Thoracic aorta (tissue), 2 donors: Measurements from ENCODE around the gene TMEM269. TPM values are rescaled to one million over a fixed set of nuclear protein-coding genes. Genes with fewer than 3 reads are reported as not detected.

ENCODE experiments used
- ATAC-seq: fragments of 150-250 bp; one replicate; pipeline ENCODE4 v1.8.0; 2017; ENCODE audit warnings: low read depth; ENCODE audit not compliant: insufficient number of reproducible peaks, low FRiP score
- DNase-seq: peaks from one replicate; pipeline ENCODE4 v3.0.0-alpha.2; 2020; ENCODE audit warnings: low spot score
- H3K27ac ChIP-seq, 2 donors: fragments of 200-600 bp; sonication (generic); 1 replicate in 1 of 2; 2 replicates in 1 of 2; pipeline ENCODE4 v1.5.1; 2016; ENCODE audit warnings: mild to moderate bottlenecking in 2 of 2, moderate library complexity in 2 of 2
- H3K27me3 ChIP-seq: fragments of 200-600 bp; sonication (generic); replicated peaks from 2 replicates; pipeline ENCODE4 v1.6.0; 2016; ENCODE audit warnings: mild to moderate bottlenecking; ENCODE audit not compliant: insufficient read depth
- H3K36me3 ChIP-seq: fragments of 200-600 bp; sonication (generic); one replicate; pipeline ENCODE4 v1.5.1; 2016
- H3K4me1 ChIP-seq, 2 donors: fragments of 200-600 bp; sonication (generic); 1 replicate in 1 of 2; 2 replicates in 1 of 2; pipeline versions ENCODE4 v1.5.1 to v1.6.0; 2016; ENCODE audit warnings: low read depth in 2 of 2, mild to moderate bottlenecking in 1 of 2; ENCODE audit not compliant: control insufficient read depth in 1 of 2
- H3K4me3 ChIP-seq: fragments of 200-600 bp; sonication (generic); 2 replicates; pipeline ENCODE4 v1.5.1; 2016; ENCODE audit warnings: mild to moderate bottlenecking
- H3K9me3 ChIP-seq: fragments of 200-600 bp; sonication (generic); 2 replicates; pipeline ENCODE4 v1.5.1; 2016
- total RNA-seq, 2 donors: library from RNA; depleted of rRNA; stranded (reverse); fragments of >200 nt; gene quantifications; one replicate each; pipeline versions ENCODE4 v1.1.0 to v1.2.3, GENCODE V29; 2016
- TF ChIP-seq, protein P1 (sequence below): fragments of 200-600 bp; sonication (generic); IDR thresholded peaks from one replicate; pipeline ENCODE4 v1.5.1; 2019; ENCODE audit warnings: antibody characterized with exemption

Gene TMEM269
- total RNA-seq, 2 donors from 2014 or later, result 0.27 to 0.35 TPM

DNA sequence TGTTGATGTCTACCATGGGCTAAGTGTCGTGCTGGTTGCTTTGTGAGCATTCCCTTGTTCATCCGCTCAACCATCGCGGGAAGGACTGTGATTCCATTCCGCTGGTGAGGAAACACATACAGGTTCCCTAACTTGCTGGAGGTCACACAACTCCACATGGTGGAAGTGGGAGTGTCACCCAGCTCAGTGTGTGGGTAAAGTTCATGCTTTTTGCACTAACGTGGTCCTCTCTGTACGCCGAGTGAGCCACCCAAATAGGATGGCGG lies 40.7 kb upstream of the TMEM269 start:
- no peak for ATAC-seq
- TF ChIP-seq, protein P1, sequence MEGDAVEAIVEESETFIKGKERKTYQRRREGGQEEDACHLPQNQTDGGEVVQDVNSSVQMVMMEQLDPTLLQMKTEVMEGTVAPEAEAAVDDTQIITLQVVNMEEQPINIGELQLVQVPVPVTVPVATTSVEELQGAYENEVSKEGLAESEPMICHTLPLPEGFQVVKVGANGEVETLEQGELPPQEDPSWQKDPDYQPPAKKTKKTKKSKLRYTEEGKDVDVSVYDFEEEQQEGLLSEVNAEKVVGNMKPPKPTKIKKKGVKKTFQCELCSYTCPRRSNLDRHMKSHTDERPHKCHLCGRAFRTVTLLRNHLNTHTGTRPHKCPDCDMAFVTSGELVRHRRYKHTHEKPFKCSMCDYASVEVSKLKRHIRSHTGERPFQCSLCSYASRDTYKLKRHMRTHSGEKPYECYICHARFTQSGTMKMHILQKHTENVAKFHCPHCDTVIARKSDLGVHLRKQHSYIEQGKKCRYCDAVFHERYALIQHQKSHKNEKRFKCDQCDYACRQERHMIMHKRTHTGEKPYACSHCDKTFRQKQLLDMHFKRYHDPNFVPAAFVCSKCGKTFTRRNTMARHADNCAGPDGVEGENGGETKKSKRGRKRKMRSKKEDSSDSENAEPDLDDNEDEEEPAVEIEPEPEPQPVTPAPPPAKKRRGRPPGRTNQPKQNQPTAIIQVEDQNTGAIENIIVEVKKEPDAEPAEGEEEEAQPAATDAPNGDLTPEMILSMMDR, result no peak

DNA sequence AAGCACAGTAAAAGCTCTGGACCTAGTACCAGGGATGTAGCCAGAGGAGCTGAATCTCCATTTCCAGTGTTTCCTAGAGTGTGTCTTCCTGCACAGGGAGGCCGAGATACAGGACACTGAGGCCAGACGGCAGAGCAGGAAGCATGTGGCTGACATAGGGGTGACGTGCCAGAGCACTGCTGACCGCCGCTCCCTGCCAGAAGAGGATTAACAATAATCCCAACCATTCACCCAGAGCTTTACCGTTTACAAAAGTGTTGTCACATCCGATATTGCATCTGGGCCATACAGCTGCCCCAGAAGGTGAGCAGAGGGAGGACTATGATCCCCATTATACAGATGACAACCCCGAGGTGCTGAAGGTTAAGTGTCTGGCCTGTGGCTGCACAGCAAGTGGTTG lies 38.9 kb upstream of the TMEM269 start:
- H3K27ac ChIP-seq, result no peak overlapping the region
- H3K36me3 ChIP-seq, result peaks cover 32% of the 10 kb centered on the region
- ATAC-seq, result no peak

More for the DNA sequence above, 40.7 kb upstream of the TMEM269 start:
- H3K27ac ChIP-seq, result no peak overlapping the region
- H3K27me3 ChIP-seq, result no peaks in the 10 kb centered on the region
- no peaks in the 10 kb centered on the region for H3K9me3 ChIP-seq
- DNase-seq, result no peak
- H3K4me3 ChIP-seq, result no peak overlapping the region
- peaks cover 23% of the 10 kb centered on the region for H3K36me3 ChIP-seq
- H3K4me1 ChIP-seq, result no peaks in the 10 kb centered on the region

GRCh38 chr1:42746436-42747105 lies 38.2 kb upstream of the TMEM269 start:
- ATAC-seq, result no peak
- no peaks in the 10 kb centered on the region for H3K9me3 ChIP-seq
- no peaks in the 10 kb centered on the region for H3K27me3 ChIP-seq
- TF ChIP-seq, protein P1, result no peak
- H3K36me3 ChIP-seq, result peaks cover 33% of the 10 kb centered on the region
- H3K4me1 ChIP-seq, result no peaks in the 10 kb centered on the region
- no peak overlapping the region for H3K4me3 ChIP-seq
- no peak overlapping the region for H3K27ac ChIP-seq
- no peak for DNase-seq

More for the DNA sequence above, 38.9 kb upstream of the TMEM269 start:
- H3K9me3 ChIP-seq, result no peaks in the 10 kb centered on the region
- no peaks in the 10 kb centered on the region for H3K27me3 ChIP-seq
- no peak for DNase-seq
- no peak overlapping the region for H3K4me3 ChIP-seq
- no peaks in the 10 kb centered on the region for H3K4me1 ChIP-seq
- TF ChIP-seq, protein P1, result no peak

DNA sequence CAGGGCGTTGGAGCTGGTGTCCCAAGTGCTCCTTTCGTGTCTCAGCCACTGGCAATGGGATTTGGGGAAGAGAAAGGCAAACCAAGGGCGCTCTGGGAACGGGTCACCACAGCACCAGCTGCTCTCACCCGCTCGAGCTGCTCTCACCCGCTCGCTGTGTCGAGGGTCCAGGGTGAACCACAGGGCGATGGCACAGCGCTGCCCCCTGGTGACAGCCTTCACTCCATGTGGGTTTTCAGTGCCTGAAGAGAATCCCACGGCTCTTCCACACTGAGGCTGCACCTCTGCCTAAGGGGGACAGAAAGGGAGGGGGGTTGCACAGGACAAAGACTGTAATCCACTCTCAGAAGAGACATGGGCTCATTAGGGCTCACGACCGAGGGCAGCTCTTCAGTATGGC lies 37.7 kb upstream of the TMEM269 start:
- ATAC-seq (no peak), DNase-seq (no peak)
- Histone ChIP-seq H3K27ac (no peak overlapping the region), H3K4me1 (no peaks in the 10 kb centered on the region), H3K36me3 (peaks cover 39% of the 10 kb centered on the region), H3K9me3 (no peaks in the 10 kb centered on the region), H3K4me3 (no peak overlapping the region), H3K27me3 (no peaks in the 10 kb centered on the region)
- TF ChIP-seq, protein P1, result peak; percentile 35

GRCh38 chr1:42748021-42748420 lies 36.8 kb upstream of the TMEM269 start:
- no peak for ATAC-seq
- H3K9me3 ChIP-seq, result no peaks in the 10 kb centered on the region
- H3K4me3 ChIP-seq, result no peak overlapping the region
- no peaks in the 10 kb centered on the region for H3K27me3 ChIP-seq
- TF ChIP-seq, protein P1, result no peak
- no peak for DNase-seq
- H3K27ac ChIP-seq, result no peak overlapping the region
- peaks cover 46% of the 10 kb centered on the region for H3K36me3 ChIP-seq
- H3K4me1 ChIP-seq, result no peaks in the 10 kb centered on the region
